Measurements from ENCODE around the gene MYL4.

DNA sequence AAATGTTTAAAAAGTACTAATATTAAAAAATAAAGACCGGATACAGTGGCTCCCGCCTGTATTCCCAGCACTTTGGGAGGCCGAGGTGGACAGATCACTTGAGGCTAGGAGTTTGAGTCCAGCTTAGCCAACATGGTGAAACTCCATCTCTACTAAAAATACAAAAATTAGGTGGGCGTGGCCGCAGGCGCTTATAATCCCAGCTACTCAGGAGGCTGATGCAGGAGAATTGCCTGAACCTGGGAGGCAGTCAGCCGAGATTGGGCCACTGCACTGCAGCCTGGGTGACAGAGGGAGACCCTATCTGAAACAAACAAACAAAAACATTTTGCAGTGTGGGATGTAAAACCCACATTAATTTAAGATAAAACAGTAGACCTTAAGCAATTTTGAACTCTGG is 31.9 kb upstream of the MYL4 start:
- TF ChIP-seq CTCF (conservative IDR thresholded peaks at IDR 0.05) (no peak), ZFX (IDR thresholded peaks at IDR 0.05) (no peak)
